BE2C (cell line): Measurements from ENCODE around the gene PNMA6A.
"Not testable (repeated sequence)": the region's sequence is repeated elsewhere in the genome, so short reads cannot be mapped to it uniquely, and the experiment has no call there.

Experiments
- DNase-seq: peaks from one replicate; pipeline ENCODE4 v3.0.0-alpha.2; 2020
- H3K27me3 ChIP-seq: fragments of 250-450 bp; sonication (Bioruptor Pico); 2 replicates; pipeline ENCODE4 v1.5.1; 2020; ENCODE audit warnings: mild to moderate bottlenecking
- H3K36me3 ChIP-seq: fragments of 250-450 bp; sonication (Bioruptor Pico); 2 replicates; pipeline ENCODE4 v1.5.1; 2020; ENCODE audit warnings: mild to moderate bottlenecking
- H3K4me1 ChIP-seq: fragments of 250-450 bp; sonication (Bioruptor Pico); 2 replicates; pipeline ENCODE4 v1.5.1; 2020
- H3K4me3 ChIP-seq: 2 replicates; pipeline ENCODE4 v1.5.1; 2011; ENCODE audit warnings: low read depth, low read length
- H3K9me3 ChIP-seq: fragments of 250-450 bp; sonication (Bioruptor Pico); 2 replicates; pipeline ENCODE4 v1.5.1; 2020

PNMA6A gene

DNA sequence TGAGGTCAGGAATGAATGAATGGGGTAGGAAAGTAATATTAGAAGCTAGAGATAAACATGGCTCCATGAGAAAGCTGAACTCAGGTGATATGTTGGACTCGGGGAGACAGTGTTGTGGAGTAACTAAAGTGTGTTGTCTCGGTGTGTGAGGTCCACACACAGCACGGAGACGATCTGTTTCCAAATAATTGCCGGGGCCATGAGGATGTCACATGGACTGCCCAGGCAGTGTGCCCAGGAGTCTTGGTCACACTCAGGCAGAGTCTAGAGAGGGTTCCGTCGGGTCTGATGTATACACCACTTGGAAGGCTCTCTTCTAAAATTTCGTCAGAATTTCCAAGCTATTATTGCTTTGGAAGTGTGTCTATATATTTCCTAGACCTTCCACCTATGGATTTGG lies 48.0 kb downstream of the PNMA6A start:
- not testable (repeated sequence) for H3K9me3 ChIP-seq, H3K4me1 ChIP-seq, DNase-seq, H3K27me3 ChIP-seq, H3K4me3 ChIP-seq, H3K36me3 ChIP-seq

DNA sequence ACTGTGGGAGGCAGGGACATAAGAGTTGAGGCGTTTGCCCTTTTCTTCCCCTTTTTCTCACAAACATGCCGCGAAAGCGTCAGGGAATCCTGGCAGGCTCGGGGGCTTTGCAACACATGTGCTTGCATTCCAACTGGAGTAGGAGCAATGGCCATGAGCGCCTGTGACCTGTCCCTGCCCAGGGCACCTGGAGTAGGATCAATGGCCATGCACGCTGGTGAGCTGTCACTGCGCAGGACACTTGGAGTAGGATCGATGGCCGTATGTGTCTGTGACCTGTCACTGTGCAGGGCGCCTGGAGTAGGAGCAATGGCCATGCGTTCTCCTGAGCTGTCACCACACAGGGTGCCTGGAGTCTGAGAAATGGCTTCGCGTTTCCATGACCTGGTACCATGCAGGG lies 51.2 kb downstream of the PNMA6A start:
- H3K27me3 ChIP-seq, H3K9me3 ChIP-seq, H3K4me3 ChIP-seq, H3K4me1 ChIP-seq, H3K36me3 ChIP-seq, DNase-seq: not testable (repeated sequence)
